NCI-H524 treated with DMSO at 0.1 percent for 48 hours (cell line): ENCODE results near the gene EREG.
"Not testable (repeated sequence)": the region's sequence is repeated elsewhere in the genome, so short reads cannot be mapped to it uniquely, and the experiment has no call there.

Experiments used
- DNase-seq: peaks from one replicate; lab custom pipeline; 2025; lab: John Stamatoyannopoulos, UW

The EREG gene

DNA sequence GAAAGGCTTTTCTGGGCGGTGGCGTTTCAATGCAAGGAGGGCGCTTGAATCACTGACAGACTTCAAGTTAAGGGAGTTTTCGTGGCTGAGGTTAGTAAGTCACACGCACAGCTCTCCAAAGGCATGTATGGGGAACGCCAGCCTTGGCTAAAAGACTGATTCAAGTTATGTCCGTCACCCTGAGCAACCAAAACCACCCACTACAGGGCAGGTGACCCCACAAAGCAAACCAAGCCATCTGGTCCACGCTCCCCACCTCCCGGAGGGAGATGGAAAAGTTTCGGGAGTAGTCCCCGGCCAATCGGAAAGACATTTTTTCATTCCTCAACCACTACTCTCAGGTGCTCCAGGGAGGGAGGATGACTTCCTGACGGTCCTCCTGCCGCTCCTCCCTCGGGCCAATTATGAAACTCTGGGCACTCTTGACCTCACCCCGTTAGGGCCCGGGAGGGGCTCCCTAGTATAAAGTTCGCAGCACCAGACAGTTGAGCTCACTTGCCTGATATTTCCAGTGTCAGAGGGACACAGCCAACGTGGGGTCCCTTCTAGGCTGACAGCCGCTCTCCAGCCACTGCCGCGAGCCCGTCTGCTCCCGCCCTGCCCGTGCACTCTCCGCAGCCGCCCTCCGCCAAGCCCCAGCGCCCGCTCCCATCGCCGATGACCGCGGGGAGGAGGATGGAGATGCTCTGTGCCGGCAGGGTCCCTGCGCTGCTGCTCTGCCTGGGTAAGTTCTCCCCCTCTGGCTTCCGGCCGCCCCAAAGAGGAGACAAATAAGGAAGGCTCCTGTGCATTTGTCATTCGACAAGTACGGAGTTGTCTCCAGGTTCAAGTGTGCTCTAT lies at the start of gene EREG:
Gene EREG, plus strand, starts transcription at position 494 of the 840 bp plus-strand sequence. Its CDS starts 164 bp downstream, at position 658.
- peak; percentile 8 for DNase-seq

GRCh38 chr4:74315376-74315775 lies 49.6 kb upstream of the EREG start:
- DNase-seq, result no peak

- no peak for DNase-seq
Observed at GRCh38 chr4:74316397-74316796, 48.5 kb upstream of the EREG start.

DNA sequence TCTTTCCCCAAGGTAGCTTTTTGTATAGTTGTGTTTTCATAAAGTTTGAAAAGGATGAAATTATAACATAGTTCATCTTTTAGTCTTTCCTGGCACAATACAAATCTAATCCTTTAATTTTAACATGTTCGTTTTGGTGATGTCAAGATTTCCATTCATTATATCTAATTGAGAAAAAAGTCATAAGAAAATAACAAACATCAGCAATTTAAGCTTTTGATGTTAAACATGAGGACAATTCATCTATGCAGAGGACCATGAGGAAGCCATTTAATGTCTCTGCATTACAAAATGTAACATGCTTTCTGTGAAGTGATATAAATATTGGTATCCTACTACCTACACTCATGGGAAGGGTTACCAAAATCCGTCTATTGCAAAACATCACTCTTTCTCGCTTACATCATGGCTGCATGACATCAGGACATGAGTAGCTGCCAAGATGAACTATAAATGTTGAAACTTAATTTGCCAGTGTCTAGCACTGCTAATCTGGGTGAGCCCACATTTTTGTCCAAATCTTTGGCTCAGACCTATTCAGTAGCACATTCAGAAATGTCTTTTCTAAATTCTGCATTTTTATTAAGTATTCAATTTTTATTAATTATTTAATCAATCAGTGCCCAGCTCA lies 47.2 kb upstream of the EREG start:
- DNase-seq, result no peak

- DNase-seq, result no peak
Observed at GRCh38 chr4:74318276-74318675, 46.7 kb upstream of the EREG start.

DNA sequence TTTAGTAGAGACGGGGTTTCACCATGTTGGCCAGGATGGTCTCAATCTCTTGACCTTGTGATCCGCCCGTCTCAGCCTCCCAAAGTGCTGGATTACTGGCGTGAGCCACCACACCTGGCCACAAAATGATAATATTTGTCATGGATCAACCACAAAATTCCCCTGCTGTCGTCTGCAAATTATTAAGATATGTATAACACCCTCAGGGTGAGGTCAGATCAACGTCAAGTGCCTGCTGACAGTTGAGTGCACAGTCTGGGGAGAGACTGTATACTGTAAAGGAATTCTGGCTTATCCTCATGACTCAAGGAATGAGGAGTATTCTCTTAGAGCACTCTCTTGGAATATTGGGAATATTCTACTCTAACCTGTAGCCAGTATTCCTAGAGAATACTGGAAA lies 45.5 kb upstream of the EREG start:
- no peak for DNase-seq

GRCh38 chr4:74320559-74321118 lies 44.3 kb upstream of the EREG start:
- peak; percentile 30 for DNase-seq

DNA sequence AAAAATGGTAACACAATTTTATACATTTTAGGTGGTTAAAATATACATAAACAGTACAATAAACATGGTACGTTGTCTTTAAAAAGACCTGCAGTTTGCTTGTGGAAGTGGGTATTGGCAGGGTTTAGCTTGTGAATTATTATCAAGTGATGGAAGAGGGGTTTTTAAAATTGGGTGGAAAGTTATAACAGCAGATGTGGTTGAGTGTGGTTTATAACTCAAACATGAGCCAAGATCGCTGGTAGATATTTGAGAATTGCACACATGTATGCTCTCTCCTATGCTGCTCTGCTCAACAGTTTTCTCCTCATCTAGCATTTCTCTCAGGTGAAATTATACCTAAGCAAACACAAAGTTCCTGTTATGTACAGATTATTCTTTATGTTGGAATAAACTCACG lies 42.6 kb upstream of the EREG start:
- DNase-seq, result no peak

- no peak for DNase-seq
Observed at GRCh38 chr4:74323663-74324062, 41.3 kb upstream of the EREG start.

- DNase-seq, result no peak
Observed at GRCh38 chr4:74324262-74324661, 40.7 kb upstream of the EREG start.

DNA sequence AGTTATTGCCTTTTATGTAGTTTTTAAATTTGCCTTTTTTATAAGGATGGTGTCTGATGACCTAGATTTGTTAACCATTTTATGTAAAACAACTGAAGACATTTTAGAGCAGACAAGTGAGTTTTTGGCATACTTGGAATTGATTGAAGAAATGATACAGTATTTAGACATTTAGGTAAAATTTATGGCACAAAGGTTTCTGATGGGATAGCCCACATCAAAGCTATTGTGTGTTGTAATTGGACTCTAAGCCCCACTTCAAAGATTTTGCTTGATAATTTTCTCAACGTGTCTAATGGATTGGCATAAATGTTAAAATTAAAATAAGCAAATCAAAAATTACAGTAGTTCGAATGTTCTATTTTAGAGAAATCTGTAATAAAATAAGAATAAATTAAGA lies 39.1 kb upstream of the EREG start:
- DNase-seq, result no peak

DNA sequence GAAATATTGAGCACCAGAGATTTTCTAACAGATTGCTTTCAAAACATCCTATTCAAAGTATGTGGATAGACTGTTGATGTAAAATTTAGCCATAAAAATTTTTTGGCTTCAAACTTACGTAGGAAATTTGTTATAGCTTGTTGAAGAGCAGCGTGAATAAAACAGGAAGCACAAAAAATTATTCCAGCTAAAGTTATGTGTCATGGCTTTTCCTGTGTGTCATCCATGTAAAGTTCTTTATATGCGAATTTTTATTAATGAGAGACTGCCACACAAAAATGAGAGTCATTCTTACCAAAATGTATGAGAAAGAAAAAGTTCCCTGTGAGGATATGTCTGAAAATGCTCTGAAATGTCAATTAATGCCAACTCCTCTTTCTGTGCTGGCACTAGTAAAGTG lies 37.2 kb upstream of the EREG start:
- no peak for DNase-seq

DNA sequence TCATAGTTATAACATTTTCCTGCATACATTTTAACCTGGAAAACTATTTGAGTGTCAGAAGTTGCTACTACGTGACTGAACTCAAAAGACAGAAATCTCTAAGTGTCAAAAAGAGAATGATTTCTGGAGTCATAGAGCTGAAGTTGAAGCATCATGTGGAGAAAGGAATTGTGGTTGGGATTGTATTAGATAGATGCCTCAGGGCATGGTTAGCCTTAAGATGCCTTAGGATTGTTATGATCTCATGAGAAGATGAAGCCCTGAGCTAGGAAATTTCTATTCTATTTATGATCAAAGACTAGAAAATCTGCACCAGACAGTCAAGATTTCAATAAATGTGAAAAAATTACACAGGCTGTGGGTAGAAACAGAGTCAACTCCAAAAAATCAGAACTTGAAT lies 36.4 kb upstream of the EREG start:
- DNase-seq, result no peak

DNA sequence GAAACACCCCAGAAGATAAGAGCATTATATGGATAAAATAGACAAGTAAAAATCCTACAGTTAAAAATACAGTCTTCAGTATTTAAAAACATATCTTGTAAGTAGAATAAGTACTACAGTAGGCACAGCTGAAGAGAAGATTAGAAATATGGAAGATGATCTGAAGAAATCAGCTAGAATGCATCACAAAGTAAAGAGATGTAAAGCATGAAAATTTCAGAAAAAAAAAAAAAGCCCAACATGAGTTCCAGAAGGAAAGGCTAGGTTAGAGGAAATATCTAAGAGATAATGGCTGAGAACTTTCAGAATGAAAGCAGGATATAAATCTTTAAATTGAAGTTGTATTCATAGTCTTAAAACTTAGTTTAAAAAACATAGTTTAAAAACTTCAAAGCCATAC lies 35.6 kb upstream of the EREG start:
- no peak for DNase-seq

- no peak for DNase-seq
Observed at GRCh38 chr4:74330295-74330750, 34.6 kb upstream of the EREG start.

DNA sequence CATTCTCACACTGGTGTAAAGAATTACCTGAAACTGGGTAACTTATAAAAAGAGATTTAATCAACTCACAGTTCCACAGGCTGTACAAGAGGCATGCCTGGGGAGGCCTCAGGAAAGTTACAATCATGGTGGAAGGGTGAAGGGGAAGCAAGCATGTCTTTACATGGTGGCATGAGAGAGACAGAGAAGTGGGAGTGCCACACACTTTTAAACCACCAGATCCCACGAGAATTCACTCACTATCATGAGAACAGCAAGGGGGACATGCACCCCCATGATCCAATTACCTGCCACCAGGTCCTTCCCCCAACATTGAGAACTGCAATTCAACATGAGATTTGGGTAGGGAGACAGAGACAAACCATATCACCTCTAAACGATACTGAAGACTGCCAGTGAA lies 33.7 kb upstream of the EREG start:
- no peak for DNase-seq

DNA sequence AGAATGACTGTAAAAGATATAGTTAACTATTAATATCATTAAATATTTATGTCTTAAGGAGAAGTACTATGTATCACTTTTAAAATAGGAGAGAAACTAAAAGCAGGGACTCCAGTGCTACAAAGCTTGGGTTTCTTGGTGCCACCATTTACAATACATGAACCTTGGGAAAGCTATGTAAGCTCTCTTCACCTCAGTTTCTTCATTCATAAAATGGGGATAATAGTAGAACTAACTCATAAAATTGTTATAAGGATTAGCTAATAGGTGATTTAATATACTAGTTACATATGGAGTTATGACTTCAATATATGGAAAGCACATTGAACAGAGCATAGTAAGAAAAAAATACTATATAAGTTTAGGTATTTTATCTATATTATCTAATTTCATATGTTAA lies 33.0 kb upstream of the EREG start:
- no peak for DNase-seq

- no peak for DNase-seq
Observed at GRCh38 chr4:74334636-74335035, 30.3 kb upstream of the EREG start.

DNA sequence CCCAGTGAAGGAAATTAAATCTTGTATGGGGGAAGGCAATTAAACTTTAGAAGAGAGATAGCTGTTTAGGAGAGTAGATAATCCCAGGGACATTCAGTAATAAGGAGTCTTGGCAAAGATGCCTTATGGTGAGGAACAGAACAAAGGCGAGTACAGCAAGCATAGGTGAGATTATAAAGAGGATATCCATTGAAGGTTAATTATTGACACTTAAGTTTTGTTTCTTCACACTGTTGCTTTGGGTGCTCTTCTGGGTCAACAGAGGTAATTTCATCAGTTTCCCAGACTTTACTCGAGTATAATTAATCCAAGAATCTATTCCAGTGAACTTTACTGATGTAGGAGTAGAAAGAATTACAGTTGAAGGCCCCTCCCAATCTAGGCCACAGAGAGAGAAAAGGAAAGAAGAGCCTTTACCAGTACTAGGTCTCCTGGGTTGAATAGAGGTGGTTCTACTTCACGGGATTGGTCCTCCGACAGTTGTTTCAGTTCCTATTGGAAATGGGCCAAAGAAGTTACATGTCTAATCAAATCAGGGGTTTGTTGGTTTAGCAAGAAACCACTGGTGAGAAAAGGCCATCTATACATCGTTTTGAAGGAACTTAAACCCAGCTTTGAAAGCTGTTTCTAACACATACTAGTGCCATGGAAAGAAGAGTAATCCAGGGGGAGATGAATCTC lies 29.5 kb upstream of the EREG start:
- DNase-seq, result no peak

- DNase-seq, result no peak
Observed at GRCh38 chr4:74338792-74339333, 26.1 kb upstream of the EREG start.

GRCh38 chr4:74339501-74339900 lies 25.4 kb upstream of the EREG start:
- no peak for DNase-seq

GRCh38 chr4:74340421-74340820 lies 24.5 kb upstream of the EREG start:
- not testable (repeated sequence) for DNase-seq
